ENCODE data around the gene KRTAP5-5.

The KRTAP5-5 gene

GRCh38 chr11:1640076-1640946, 10.7 kb downstream of the KRTAP5-5 start:
- no peak for FAIRE-seq
- peak; percentile 59 for TF ChIP-seq CTCF (IDR thresholded peaks at IDR 0.05; ENCODE audit: insufficient read depth, missing control alignments)

GRCh38 chr11:1641096-1641495, 11.5 kb downstream of the KRTAP5-5 start:
- FAIRE-seq, result no peak
- DNase-seq (ENCODE audit: insufficient read length, low spot score), result no peak
- no peak for TF ChIP-seq CTCF (IDR thresholded peaks at IDR 0.05; ENCODE audit: insufficient read depth, missing control alignments)

More at GRCh38 chr11:1640076-1640946, 10.7 kb downstream of the KRTAP5-5 start:
- peak; percentile 31 for DNase-seq (ENCODE audit: insufficient read length, low spot score)

- FAIRE-seq, result no peak
- no peak for TF ChIP-seq CTCF (IDR thresholded peaks at IDR 0.05; ENCODE audit: insufficient read depth, missing control alignments)
- DNase-seq (ENCODE audit: insufficient read length, low spot score), result no peak
Measured at GRCh38 chr11:1642288-1643145, 12.9 kb downstream of the KRTAP5-5 start.

GRCh38 chr11:1643146-1643690, 13.6 kb downstream of the KRTAP5-5 start:
- FAIRE-seq, result no peak
- no peak for DNase-seq (ENCODE audit: insufficient read length, low spot score)
- no peak for TF ChIP-seq CTCF (IDR thresholded peaks at IDR 0.05; ENCODE audit: insufficient read depth, missing control alignments)

- FAIRE-seq, result no peak
Measured at GRCh38 chr11:1644601-1645356, 15.2 kb downstream of the KRTAP5-5 start.

More at GRCh38 chr11:1644601-1645356, 15.2 kb downstream of the KRTAP5-5 start:
- TF ChIP-seq CTCF (IDR thresholded peaks at IDR 0.05; ENCODE audit: insufficient read depth, missing control alignments), result no peak
- DNase-seq (ENCODE audit: insufficient read length, low spot score), result no peak
